NCI-H1048 (cell line): Measurements from ENCODE around the gene TM4SF5.

Source experiments
- DNase-seq: peaks from one replicate; lab custom pipeline; 2025; lab: John Stamatoyannopoulos, UW

The TM4SF5 gene

DNA sequence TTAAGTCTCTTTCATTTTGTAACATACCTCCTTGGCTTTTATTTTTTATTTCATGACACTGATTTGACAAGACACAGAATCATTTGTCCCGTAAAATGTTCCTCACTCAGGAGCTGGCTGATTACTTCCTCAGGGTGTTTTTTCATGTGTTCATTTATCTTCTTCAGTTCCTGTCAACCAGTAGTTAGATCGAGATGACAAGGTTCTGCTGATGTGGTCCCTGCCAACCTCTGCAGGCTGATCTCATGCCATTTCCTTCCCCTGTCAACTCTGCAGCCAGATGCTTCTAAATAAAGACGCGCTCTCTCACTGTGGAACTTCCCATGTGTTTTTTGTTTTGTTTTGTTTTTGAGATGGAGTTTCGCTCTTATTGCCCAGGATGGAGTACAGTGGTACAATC is 23.8 kb upstream of the TM4SF5 start:
- no peak for DNase-seq

DNA sequence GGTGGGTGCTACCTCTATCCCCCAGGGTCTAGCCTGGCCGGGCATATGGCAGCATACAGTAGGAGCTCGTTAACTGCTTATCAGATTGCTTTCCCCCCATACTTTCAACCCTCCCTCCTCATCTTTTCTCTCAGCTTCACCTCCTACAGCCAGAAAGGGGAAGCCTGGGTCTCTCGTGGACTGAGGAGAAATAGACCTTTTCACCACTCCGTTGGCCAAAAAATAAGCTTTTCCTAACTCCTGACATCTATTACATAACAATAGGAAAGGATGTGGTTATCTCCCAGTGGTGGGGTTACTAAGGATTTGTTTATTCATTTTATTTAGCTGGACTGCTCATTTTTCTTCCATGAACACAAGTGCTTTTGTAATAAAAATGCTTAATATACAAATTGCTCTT is 23.0 kb upstream of the TM4SF5 start:
- DNase-seq, result no peak

DNA sequence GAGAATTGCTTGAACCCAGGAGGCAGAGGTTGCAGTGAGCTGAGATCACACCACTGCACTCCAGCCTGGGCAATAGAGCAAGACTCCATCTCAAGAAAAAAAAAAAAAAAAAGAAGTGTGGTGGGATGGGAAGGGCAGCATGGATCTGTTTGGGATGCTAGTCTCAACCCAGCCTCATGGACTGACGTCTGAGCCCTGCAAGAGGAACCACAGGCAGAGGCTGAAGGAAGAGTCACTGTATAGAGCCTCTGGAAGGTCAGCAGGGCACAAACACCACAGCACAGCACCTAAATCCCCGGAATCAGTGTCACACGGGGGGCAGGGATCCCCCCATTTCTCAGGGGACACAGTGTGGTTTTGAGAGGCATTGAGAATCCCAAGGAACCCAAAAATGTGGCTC is 21.1 kb upstream of the TM4SF5 start:
- no peak for DNase-seq

DNA sequence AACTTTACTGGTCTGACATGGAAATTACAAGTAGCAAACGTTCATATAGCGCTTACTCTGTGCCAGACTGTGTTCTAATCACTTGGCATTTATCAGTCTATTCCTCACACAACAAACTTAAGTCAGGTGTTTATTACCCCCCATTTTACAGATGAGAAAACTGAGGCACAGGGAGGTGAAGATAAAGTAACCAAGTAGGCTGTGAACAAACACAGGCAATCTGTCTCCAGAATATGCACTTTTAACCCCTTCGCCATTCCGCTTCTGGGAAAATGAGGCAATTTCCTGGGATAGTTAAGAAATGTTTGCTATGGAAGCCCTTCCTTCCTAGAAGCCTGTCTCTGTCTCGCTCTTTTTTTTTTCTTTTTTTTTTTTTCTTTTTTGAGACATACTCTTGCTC is 19.8 kb upstream of the TM4SF5 start:
- no peak for DNase-seq

DNA sequence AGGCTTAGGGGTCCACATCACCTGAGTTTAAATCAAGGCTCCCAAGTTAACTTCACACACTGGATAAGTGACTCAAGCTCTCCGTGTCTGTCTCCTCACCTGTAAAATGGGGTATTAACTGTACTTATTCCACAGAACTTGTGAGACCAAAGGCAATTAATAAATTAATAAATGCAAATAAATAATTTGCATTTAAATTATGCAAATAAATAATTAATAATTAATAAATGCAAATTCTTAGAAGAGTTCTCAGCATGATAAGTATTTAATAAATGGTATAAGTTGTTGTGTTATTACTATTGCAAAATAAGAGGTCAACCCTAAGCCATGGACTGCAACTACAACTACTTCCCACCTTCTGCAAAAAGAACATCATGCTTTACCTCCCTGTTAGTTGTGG is 18.3 kb upstream of the TM4SF5 start:
- no peak for DNase-seq

DNA sequence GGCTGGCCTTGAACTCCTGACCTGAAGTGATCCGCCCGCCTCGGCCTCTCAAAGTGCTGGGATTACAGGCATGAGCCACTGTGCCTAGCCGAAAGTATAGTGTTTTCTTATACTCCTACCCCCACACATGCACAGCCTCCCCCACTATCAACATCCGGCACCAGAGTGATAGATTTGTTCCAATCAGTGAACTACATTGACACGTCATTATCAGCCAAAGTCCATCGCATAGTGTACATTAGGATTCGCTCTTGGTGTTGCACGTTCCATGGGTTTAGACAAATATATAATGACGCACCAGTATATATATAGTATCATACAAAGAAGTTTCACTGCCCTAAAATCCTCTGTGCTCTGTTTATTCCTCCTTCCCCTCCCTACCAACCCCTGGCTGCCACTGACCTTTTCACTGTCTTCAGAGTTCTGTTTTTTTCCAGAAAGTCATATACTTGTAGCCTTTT is 11.9 kb upstream of the TM4SF5 start:
- DNase-seq, result no peak

DNA sequence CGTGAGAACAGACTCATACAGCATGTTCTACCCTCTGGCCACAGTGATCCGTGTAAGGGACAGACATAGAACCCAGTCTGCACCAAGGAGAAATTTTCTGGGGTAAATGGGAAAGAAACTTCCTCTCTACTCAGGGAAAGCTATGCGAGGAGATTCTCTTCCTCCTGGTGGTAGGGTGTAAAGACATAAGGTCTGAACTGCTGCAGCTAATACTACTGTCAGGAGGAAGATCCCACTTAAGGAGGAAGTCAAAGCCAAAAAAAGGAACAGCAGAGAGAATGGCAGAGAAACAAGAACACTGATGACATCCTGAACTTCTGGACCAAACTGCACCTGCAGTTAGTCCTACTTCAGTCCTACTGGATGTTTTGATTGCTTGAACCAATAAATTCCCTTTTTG is 7.1 kb upstream of the TM4SF5 start:
- no peak for DNase-seq

DNA sequence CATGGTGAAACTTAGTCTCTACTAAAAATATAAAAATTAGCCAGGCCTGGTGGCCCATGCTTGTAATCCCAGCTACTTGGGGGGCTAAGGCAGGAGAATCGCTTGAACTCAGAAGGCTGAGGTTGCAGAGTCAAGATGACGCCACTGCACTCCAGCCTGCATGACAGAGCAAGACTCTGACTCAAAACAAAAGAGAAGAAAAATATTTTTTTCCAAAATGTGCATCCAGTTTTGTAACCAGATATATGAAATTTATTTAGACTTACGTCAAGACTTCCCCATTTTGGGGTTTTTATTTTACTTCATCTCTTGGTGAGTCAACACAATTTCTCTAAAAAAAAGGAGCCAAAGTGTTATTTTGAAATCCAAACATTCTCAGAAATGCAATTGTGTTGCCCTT is 5.5 kb upstream of the TM4SF5 start:
- DNase-seq, result no peak

DNA sequence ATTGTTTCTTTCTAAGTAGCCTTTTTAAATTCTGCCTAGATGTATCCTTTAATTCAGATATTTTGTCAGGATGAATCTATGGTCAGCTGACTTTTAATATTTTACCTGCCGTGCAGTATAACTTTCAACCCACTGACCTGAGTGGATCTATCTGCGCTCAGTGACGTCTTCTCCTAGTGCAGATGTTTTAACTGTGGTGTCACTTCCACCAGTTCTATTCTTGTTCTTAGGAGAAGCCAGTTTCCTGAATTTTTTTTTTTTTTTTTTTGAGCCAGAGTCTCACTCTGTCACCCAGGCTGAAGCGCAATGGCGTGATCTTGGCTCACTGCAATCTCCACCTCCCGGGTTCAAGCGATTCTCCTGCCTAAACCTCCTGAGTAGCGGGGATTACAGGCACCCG is 5.0 kb upstream of the TM4SF5 start:
- DNase-seq, result no peak

DNA sequence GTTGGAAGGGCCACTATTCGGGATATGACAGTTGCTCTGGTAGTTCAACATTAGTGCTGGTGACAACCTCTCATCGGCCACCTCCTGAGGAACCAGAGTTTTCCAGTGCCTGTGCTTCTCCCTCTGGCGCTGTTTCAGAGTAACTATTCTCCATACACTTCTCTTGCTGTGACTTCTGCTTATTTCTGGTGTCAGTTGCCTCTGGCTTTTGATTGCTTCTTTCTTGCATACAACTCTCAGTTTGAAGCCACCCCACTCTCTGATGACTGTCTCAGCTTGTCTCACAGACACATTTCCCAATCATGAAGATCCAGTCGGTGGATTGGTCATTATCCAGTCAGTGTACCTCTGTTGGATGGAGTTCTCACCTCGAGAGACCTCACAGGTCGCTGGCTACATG is 3.4 kb upstream of the TM4SF5 start:
- DNase-seq, result no peak

DNA sequence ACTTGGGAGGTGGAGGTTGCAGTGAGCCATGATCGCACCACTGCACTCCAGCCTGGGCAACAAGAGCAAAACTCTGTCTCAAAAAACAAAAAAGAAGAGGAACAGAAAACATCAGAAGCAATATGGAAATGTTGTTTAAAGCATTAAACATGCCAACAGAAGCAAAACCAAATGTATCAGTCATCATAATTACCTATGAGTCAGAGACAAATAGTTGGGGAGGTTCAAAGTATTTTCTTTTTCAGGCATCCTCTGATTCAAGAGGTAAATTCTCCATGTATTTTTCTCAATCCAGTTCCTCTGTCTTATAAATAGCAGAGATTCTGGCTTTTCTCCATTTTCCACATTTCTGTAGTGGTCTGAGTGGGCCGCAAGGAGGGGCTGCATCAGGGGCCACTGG is 2.1 kb upstream of the TM4SF5 start:
- DNase-seq, result no peak

DNA sequence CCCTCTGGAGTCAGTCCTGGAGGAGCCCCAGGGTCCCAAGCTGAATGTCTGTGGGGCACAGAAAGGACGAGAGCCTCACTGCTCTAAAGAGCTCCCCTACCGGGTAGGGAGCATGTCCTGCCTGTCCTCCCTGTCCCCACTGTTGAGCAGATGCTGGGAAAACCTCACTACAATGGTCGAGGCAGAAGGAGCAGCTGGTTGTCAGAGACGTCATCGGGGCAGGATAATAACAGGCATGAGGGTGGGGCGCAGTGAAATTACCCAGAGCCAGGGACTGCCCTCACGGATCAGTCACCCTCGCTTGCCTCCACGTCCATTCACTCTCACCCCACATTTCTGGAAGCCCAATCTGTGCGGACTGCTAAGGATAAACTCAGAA is 538 bp downstream of the TM4SF5 start:
- no peak for DNase-seq

DNA sequence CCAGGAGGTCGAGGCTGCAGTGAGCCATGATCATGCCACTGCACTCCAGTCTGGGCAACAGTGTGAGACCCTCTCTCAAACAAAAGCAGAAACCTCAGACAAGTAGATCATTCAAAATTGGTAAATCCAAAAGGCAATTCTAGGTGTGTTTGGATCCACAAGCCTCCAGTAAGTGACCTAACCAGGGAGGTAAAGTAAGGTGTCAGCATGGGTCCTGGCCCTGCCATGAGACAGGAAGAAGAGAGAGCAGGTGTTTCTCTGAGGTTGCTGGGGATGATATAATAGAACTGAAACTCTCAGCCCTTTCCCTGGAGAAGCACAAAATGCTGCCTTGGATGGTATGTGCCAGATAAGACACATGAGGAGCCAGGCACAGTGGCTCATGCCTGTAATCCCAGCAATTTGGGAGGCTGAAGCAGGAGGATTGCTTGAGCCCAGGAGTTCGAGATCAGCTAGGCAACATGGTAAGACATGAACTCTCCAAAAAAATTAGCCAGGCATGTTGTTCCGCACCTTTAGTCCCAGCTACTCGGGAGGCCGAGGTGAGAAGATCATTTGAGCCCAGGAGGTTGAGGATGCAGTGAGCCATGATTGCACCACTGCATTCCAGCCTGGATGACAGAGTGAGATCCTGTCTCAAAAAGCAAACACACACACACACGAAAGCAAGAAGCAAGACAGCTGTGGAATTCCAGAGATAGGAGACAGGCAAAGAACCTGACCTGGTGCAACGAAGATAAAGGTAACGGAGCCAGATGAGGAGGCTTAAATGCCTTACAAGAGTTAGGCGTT is 6.5 kb downstream of the TM4SF5 start:
- no peak for DNase-seq

DNA sequence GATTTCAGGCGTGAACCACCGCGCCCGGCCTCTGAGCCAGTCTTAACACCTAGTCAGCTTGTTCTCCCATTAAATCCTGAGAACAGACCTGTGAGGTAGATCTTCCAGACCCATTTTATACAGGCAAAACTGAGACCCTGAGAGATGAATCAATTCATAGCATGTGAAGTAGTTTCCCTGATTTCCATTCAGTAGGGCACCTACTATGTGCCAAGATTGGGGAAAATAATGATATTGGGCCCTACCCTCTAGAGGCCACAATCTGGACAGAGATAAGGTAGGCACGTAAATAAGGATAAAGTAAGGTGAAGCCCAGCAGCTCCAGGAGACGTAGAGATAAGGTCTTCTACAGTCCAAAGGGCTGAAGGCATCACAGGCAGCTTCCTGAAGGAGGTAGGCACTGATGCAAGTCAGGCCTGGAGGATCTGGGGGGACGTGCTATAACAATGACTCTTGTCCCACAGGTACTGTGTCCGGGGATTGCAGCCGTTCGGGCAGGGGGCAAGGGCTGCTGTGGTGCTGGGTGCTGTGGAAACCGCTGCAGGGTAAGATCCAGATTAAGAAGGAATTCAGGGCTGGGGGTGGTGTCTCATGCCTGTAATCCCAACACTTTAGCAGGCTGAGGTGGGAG is 8.8 kb downstream of the TM4SF5 start:
- DNase-seq, result no peak

DNA sequence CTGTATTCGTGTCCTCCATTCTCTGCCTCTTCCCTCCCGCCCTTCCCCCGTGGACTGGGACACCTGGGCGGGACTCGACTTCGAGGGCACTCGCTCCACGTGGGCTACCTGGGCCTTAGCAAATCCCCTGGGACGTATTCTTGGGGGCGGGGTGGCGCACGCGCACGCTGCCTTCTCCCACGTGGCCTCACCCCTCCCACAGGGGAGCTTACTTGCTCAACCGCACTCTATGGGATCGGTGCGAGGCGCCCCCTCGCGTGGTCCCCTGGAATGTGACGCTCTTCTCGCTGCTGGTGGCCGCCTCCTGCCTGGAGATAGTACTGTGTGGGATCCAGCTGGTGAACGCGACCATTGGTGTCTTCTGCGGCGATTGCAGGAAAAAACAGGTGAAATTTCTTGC is 11.0 kb downstream of the TM4SF5 start:
- DNase-seq, result no peak

DNA sequence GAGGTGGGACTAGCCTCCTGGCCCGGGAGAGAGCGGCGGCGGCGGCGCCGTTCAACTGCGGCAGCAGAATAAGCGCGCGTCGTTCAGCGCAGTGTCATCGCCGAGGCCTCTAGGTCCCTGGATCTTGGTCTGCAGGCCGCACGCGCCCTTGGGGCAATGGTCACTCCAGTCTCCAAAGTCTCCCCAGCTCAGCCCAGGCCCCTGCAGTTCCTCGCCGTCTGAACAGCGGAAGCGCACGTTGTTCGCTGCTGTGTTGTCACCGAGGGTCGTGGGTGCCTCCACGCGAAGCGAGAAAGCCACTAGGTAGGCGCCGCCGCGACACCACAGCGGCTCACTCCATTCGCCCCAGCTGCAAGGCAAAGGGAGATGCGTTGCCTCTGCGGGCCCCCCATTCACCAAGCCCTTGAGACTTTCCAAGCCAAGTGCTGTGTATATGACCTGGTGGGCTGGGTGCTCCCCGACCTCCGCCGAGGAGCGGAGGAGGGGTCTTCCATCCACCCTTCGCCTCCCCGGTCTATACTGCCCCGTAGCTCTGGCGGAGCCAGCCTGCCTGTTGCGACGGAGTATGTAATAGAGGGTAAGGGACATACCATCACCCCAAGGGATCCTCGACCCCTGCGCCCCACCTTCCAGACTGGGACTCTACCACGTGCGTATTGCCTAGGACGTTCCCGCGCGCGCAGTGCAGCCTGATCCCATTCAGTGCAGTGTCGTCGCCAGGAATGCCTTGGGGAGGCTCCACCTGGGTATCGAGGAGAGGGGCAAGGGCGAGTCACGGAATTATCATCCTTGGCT is 13.8 kb downstream of the TM4SF5 start:
- DNase-seq, result no peak

DNA sequence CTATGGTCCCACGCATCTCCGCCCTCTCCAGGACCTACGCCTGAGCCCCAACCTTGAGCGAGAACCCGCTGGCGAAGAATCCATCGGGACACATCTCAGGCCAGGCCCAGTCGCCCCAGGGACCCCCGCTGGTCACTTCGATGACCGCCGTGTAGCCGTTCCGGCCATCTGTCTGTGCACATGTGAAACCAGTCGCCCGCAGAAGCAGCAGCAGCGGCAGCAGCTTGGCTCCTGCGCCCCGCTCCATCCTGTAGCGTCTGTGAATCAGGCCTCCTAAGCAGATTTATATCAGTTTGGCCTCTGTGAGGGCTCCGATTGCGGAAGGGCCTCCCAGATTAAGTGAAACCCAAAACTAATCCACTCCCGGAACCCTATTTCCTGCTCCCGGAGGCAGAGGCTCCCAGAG is 14.4 kb downstream of the TM4SF5 start, which contains the start of gene VMO1:
Gene VMO1, minus strand, starts transcription at position 259 of the 406 bp plus-strand sequence. Its CDS starts 12 bp downstream, at position 247.
- DNase-seq, result no peak

DNA sequence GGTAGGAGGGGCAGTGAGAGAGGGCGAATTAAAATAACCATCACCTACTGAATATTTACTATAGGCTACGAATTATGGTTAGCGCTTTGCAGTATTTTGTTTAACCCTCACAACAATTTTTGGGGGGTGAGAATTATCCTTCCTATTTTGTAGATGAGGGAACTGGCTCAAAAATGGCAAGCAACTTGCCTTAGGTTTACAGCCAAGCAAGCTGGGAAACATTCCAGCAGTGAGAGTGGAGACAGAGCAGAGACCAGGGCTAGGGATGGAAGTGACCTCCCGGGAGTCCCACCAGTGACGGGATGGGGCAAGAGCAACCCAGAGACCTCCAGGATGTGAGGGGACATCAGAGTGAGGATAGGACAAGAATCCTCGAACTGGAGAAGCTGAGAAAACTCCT is 14.8 kb downstream of the TM4SF5 start:
- no peak for DNase-seq

DNA sequence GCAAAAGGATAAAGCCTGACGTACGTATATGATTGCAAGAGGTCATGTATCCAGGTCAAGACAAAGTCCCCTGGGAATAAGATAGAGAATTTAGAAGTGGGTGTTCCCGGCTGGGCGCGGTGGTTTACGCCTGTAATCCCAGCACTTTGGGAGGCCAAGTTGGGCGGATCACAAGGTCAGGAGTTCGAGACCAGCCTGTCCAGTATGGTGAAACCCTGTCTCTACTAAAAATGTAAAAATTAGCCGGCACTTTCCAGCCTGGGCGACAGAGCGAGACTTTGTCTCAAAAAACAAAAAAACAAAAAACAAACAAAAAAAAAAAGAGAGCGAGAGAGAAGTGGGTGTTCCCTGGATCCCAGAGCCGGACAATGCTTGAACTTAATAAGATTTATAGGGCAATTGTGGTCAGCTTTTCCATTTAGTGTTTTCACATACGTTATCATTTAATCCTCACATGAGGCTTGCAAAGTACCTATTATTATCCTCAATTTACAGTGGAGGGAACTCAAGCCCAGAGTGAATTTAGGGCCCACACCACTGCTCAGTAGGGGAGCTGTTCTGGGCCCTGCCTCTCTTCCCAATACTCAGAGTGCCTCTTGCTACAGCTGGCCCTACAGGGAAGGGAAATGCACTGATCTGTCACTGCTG is 16.6 kb downstream of the TM4SF5 start:
- DNase-seq, result no peak

DNA sequence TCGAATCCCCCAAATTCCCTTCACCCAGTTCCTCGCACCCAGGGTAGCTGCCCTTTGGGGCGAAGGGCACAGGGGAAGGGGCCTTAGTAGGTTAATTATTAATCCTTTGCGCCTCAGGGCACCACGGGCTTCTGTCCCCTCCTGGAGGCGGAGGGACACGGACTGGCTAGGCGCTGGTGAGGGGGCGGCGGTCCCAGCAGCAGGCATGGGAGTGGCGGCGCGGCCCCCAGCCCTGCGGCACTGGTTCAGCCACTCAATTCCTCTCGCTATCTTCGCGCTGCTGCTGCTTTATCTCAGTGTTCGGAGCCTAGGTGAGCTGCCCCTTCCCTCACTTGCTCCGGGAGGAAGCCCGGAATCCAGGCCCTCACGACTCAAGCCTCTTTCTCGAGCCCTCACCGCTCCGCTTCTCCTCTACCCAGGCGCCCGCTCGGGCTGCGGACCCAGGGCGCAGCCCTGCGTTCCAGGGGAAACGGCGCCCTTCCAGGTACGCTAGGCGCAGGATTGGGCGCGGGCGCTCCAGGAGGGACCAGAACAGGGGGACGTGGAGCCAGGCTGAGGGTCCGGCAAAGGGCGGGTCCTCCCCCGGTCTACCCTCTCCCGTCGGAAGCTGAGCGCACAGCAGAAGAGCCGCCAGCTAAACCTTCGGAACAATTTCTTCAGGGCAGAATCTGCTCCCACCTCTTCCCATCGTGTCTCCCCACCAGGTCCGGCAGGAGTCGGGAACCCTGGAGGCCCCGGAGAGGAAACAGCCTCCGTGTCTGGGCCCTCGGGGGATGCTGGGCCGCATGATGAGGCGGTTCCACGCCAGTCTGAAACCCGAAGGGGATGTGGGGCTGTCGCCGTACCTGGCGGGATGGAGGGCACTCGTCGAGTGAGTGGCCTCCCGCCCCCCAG is 17.4 kb downstream of the TM4SF5 start, which contains the start of gene GLTPD2:
Gene GLTPD2, plus strand, starts transcription at position 158 of the 894 bp plus-strand sequence. Its CDS starts 48 bp downstream, at position 206.
- no peak for DNase-seq

DNA sequence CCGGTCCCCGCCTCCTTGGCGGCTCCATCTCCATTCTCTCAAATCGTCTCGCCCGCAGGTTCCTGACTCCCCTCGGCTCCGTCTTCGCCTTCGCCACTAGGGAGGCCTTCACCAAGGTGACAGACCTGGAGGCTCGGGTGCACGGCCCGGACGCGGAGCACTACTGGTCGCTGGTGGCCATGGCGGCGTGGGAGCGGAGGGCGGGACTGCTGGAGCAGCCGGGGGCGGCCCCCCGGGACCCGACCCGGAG is 17.9 kb downstream of the TM4SF5 start:
- no peak for DNase-seq
